NCI-H774 (cell line): ENCODE data around the gene GBX2.

ENCODE experiments used
- DNase-seq: peaks from one replicate; lab custom pipeline; 2025; lab: John Stamatoyannopoulos, UW

Gene GBX2

DNA sequence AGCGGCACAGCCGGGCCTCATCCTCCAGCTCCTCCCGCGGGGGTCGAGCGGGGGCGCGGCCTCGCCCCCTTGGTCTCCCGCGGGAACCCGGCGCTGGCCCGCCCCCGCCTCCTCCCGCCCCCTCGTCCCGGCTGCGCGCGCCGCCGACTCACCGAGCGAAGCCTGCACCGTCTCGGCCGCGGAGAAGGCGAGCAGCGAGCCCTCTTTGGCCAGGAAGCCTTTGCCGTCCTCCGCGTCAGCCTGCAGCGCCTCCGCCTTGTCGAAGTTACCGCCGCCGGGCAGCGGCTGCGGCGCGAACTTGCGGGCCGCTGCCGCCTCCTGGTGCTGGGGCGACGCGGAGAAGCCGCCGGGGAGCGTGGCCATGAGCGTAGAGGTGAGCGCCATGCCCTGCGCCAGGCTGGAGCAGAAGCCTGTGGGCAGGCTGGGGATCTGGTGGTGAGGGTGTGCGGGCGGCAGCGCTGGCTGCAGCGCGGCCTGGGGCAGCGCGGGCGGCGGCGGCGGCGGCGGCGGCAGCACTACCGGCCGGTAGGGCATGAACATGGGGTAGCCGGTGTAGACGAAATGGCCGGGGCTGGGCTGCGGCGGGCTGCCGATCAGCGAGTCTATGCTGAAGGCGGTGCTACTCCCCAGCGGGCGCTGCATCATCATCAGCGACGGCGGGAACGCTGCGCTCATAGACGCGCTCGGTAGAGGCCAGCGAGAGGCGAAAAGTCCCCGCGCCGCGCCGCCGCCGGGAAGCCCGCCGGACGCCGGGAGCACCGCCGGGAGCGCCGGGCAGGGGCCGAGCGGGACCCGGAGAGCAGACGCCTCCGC, 683 bp downstream of the GBX2 start:
- DNase-seq, result no peak

DNA sequence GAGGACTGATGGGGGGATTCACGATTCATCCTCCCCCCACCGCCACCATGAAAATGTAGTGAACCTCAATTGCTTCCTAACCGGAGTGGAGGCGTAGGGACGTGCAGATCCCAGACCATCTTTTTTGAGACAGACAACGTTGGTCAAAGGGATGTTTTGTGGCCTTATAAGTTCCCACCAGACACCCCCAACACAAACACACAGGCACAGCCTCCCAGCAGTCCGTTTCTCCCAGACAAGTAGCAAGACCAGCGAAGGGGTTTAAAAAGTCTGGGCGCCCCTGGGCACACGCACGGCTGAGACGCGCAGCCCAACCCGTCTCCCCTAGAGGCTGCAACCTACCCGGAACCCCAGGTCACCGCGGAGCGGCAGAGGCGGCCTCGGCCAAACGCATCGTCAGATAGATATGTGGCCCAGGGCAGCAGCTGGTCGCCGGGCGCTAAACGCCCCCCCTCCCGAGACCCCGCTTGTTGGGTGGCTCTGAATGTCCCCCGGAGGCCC, 1.3 kb downstream of the GBX2 start:
- DNase-seq, result no peak

DNA sequence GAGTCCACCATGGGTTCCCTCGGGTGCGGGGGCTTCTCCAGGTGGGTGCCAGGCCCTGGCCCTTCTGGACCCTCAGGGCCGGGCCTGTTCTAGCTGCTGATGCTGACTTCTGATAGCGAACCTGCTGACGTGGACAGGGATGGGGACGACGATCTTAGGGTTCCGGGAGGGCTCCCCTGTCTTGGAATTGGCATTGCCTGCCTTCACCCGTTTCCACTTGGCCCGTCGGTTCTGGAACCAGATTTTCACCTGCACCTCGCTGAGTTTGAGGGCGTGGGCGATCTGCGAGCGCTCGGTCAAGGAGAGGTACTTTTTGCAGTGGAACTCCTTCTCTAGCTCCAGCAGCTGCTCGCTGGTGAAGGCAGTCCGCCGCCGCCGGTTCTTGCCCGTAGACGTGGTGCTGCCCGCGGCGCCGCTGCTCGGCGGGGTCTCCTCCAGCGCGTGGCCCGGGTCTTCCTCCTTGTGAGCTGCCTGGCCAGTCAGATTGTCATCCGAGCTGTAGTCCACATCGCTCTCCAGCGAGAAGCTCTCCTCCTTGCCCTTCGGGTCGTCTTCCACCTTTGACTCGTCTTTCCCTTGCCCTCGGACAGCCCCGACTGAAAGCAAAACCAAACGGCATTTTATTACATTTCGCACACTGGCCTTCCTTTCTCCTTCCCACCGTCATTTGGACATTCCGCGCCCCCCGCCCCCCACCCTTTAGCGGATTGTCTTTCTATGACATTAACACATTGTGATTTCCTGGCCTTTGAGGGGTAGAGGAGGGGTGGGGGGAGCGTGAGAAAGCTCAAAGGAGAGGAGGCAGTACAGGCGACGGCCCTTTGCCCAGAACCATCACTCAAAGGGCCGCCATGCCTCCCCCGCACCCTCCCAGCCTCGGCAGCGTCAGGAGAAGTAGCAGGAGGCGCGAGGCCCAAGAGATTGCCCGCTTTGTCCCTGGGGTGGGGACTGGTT, 2.1 kb downstream of the GBX2 start:
- DNase-seq, result no peak

DNA sequence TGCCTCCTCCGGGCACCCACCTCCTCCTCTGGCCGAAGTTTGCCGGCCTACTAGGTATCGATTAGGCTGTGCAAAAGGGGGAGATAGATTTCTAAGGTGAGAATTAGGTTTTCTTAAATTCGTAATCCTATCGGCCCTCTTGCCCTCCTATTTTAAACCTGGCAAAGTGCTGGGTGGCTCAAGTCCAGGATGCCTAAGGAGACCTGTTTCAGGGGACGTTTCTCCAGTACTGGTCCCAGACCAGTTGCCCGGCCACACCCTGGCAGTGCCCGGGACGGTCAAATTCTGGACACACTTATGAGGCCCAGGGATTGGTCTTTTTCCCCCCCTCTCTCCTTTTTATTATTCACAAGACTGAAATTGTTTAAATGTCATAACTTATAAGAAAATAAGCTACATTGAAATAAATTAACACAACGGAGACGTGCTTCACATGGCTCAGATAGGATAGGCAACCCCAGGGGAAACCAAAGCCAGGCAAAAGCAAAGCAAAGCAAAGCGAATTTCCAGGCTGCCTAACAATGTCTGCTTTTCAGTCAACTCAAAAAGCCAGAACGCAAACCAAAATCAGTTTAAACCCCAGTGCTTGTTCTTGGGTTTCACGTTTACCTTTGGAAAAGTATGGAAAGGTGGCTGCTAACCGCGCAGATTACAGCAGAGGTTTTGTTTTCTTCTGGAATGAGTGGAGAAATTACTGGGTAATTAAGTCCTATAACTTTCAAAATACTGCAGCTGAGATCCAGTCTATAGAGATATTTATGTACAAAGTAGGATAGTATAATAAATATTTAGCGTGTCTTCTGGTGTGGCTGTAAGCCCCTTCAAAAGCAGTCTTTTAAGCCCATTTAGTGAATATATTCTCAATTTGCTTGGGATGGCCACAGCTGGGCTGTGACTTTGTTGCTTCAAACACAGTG, 3.0 kb downstream of the GBX2 start:
- no peak for DNase-seq

DNA sequence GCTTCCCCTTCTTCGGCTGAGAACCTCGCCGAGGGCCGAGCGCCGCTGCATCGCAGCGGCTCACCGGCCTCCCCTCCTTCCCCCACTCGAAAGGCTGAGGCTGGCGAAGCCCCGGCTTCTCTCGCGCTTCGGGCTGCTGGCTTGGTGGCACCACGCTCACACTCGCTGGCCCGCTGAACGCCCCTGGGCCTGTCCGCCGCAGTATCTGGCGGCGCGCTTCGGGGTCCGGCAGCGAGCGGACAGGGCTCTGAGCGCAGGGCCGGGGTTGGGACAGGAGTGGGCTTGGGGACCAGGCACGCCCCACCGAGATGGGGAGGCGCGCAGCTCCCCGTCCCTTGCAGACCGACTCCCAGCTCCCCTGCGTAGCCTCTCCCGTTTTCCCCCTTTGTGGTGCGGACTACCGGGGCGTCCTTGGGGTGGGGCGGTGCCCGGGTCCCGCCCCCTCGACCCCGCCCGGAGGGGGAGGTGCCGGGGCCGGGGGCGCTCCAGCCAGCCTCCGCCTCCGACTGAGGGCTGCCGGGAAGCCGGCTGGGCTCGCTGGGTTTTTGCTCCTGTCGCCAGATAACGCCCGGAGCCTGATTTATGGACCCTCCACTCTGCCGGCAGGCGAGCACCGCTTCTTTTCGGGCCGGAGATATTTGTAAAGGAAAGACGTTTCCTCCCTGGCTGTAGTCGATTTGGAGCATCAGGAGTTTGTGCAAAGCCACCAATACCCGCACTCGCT, 3.8 kb downstream of the GBX2 start:
- no peak for DNase-seq

DNA sequence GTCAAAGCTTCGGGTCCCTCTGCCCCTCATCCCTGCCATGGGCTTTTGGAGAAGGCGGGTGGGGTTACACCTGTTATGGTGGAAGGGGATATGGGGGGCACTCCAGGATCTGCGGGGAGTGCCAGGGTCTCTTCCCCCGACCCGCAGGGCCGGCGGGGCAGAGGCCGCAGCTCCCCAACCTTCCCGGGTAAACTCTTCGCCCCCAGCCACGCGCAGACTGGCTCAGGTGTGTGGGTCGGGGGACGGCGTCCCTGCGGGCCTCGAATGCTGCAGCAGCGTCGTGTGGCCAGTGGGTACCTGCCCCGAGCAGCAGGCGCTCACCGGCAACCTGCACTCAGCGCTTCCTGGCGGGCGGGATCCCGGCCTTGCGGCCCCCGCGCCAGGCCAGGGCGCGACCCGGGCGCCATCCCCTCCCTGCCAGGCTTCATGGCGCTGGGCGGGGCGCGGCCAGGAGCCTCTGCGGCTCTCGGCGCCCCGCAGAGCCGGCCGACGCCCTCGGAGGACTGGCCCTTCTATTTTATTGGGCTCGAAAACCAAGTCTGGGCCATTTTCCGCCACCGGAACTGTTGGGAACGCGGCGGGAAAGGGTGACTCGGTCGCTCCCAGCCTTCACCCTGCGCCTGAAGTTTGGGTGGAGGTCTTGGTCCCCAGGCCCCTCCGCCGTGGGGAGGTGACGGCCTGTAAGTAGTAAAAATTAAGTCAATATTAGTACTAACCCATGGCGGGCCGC, 4.5 kb downstream of the GBX2 start:
- DNase-seq, result no peak

DNA sequence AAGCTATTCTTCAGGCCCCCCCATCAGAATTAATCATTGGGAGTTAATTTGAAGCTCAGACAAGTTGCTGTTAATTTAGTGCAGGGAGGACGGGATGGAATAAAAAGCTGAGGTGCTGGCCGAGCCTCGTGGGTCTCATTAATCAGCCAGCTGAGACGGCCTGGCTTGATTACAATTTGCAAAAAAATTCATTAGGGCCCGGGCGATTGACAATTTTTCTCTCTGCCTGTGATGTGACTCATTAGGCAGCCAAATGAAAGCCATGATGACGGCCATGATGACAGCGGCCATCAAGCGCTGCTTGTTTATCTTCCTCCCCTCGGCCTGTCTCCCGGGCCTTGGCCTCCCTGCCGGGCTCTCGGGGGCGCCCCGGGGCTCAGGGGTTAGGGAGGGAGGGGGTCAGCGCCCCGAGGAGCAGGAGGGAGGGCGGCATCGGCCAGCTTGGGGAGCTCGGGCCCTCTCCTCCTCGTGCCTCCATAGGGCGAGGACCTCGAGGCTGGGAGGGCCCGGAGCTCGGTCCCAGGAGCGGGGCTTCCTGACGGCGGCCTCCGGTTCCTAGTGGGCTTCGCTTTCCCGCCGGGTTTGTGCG, 5.2 kb downstream of the GBX2 start:
- no peak for DNase-seq

DNA sequence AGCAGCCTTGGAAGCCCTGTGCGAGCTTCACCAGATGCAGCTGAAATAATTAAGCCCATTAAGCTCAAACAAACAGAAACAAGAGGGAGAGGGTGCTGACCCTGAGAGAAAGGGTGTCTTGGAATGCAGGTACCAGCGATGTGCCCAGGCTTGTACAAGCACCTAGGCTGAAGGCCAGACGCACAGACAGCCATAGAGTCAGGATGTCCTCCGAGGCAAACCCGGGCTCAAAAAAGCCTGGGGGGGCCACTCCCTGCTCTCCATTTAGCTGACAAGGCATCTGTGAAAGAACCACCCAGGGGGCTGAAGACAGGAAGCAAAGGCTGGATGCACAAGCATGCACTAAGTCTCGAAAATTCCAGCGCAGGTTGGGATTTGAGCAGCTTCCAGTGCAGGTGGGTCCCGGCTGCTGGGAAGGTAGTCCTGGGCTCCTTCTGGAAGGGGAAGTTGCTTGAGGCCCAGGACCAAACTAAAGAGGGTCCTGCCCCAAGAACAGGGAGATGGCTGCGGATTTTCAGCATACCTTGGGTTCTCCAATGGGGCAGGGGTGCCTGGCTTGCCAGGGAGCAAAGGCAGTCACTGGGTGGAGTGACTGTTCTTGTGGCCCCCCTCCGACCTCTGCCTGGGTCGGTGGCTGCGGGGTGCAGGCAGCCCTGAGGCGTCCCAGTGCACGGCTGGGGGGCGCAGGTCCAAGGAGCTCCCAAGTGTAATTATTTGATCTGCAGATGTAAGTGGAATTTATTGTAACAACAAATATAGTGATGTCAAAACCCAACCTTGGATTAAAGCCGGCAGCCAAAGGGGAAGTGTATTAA, 5.9 kb downstream of the GBX2 start:
- DNase-seq, result no peak

DNA sequence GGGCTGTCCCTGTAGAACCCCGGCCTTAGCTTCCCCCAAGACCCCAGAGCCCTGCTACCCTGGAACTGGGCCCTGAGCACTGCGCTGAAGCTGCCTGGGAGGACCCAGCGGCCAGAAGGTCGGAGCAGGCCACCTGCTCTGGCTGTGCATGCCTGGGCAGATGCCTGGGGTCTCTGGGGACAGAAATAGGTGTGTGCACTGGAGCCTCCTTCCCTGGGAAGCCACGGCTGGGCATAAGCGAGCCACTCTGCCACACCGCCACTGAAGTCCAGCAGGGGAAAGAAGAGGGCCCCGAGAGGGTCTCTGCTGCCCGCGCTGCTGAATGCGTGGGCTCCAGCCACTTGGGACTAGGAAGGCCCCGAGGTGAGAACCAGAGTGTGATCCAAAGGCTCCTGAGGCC, 6.7 kb downstream of the GBX2 start:
- no peak for DNase-seq

DNA sequence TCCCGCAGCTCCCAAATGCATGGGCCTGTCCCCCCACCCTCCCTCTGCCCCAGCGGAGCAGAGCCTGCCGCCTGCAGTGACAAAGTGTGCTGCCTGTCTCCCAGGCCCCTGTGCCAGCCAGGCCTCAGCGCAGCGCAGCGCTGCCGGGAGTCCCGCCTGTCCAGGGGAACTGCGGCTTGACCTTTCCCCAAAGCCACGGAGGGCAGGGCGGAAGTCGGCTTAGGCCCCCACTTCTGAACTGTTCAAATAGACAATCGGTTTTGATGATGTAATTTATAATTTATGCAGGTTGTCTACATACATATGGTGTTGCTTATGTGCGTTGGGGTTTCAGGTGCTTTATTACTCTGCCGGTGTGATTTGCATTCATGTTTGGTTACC, 7.1 kb downstream of the GBX2 start:
- DNase-seq, result no peak

DNA sequence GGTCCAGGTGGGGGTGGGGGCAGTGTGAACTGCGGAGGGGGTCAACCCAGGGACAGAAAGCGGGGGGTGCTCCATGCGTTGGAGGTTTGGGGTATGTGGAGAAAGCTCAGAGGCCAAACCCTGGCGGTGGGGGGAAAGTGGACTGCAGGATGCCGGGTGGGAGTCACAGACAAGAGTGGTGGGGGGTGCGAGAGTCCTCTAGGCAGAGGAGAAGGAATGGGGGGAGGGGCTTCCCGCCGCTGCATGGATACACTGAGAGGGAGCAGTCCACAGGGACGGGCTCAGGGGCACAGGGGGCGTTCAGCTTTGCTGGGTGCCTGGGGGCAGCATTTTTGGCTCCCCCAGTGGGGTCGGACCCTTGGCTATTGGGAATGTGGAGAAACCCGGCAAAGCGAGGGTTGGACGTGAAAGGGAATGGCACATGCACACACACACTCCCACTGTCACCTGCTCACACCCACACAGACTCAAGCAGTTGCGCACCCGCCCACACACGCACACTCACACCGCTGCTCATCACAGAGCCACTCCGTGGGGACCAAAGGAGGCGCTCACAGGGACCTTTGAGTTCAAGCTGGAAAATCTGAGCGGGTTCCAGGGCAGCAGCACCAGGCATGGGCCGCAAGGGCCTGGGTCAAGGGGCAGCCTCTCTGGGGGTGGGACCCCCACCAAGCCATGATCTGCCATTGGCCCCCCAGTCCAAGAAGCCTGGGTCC, 7.7 kb downstream of the GBX2 start:
- no peak for DNase-seq

DNA sequence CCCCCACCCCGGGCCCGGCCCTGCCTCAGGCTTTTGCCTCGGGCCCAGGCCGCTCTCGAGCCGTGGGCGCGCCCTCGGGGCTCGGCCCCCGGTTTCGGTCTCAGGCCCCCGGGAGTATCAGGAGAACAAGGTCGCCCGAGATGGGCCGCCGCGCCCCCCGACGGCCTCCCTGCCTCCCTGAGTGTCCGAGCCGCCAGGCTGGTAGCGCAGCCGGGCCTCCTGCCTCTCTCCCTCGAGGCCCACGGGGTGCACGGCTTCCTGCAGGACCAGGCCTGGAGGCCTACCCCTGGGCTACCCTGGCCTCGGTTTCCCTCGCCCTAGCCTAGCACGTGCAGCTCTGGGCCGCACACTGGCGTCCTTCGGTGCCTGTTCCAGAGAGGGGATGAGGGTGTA, 8.4 kb downstream of the GBX2 start:
- no peak for DNase-seq

DNA sequence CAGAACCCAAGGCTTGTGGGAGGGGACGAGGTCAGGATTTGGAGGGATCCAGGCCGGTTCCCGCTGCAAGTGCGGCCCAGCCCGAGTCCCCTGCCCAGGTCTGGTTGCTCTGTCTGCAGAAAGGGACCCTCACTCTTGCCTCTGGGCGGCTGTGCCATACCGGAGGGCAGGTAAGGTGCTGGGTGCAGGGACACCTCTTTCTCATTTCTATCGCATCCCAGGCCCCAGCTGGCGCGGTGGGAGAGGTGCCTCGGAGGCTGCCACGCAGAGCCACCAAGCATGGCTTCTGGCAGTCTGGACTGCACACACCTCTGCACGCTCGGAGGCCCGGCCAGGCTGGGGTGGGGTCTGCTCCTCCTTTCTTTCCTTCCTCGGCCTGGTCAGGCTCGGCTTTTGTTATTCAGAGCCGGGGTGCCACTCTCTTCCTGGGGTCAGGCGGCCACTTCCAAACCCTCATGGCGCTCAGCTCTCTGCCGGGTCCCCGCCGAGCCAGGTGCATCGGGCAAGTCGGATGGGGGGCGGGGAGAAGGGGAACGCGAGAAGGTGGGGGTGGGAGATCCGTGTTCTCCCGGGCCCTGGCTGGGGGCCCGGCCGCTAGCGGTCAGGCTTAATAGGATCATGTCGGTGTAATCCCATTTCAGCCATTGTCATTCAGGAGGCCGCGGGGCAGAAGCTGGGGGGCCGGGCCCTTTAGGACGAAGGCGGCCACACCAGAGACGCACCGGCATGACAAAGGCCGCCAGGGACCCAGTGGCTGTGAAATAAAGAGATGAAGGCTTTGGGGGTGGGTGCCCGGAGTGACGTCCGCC, 9.0 kb downstream of the GBX2 start:
- DNase-seq, result no peak

DNA sequence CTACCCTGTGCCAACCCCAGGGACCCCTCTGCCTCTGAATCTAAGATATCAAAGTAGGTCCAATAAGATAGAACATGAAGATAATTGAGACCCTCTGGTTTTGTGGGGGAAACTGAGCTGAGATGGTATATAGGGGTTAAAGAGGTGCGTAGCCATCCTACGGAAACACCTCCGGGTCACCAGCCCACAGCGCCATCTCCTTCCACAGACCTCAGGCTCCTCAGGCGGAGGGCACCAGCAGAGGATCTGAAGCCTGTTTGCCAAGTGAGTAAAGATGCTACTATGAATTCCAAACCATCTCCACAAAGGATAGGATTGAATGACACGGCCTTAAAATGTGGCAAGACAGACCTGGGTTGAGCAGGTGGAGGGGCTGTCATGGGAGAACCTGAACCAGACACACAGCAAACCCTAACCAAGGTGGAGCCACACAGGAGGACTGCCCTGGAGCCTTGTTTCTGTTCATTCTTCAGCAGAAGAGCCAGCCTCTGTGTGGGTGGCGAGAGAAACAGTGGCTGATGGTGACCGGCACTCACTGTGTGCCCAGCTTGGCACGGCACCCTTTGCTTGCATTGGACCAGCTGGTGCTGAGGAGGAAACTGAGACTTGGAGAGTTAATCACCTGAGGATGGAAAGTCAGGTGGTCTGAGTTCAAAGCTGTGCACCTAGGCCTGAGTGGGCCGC, 10.2 kb downstream of the GBX2 start:
- no peak for DNase-seq

DNA sequence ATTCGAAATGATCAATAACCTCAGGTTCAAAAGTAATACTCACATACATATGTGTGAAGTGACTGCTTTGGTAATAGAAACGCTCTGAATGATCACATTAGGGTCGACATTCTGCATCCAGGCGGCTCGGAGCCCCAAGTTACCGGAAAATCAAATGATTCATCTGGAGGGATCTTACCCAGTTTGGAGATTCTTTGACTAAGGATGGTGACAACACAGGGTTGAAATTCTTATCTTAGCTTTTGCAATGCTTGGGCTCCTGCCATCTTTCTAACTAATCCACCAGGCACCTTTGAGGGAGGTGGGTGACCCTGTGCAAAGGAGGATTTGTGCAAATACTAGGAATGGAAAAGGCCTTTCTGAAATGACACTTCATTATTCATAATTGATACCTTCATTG, 10.8 kb downstream of the GBX2 start:
- no peak for DNase-seq

DNA sequence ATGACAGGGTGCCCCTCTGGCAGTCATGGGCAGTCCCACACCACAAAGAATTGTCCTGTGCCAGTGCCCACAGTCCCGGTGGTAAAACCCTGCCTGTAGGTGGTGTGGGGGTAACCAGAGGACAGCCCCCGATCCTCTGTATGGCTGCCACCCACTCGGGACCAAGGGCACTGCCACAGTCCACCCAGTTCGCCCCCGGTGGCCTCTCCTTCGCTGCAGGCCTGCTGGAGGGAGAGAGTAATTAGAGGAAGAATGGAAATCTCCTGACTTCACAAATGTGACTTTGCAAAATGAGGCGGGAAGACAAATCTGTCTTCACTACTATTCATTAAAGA, 11.4 kb downstream of the GBX2 start:
- no peak for DNase-seq

DNA sequence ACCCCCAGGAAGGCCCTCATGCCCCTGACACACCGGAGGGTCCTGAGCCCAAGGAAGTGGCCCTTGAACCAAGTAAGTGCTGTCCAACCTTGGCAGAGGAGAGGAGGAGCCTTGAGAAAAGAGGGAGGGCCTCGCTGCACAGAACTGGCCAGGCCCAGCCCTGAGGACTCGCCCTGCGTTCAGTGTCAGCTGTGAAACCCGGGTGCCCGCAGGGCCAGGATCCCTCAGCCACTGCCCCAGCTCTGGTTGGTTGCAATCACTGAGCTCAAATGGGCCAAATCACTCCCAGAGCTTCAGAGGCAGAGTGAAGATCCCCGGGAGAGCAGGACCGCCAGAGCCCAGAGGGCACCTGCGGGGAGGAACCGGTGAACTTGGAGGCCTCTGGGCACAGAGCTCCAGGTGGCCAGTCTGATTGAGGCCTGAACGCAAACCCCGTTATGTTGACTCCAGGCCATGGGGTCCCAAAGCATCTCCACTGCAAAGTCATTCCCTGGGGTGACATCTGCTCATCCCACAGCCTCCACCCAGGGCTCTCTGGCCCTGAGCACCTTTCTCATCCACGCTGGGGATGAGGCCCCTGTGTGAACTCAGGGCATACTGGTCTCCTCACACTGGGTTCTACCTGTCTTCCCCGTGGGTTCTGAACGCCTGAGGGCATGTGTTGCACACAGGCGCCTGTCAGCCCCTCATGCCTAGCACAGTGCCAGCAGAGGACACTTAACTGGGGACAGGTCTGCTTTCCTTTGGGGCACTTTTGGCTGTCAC, 11.9 kb downstream of the GBX2 start:
- DNase-seq, result no peak
